A549 (cell line): ENCODE data around the gene ITGB2. TPM values are rescaled to one million over a fixed set of nuclear protein-coding genes. Genes with fewer than 3 reads are reported as not detected.

Source experiments
- ATAC-seq, 2 experiments: fragments of 200-7000 bp in 1 of 2; fragments of >200 bp in 1 of 2; cut with Nextera tagmentation in 1 of 2; cut with Tn5 transposase in 1 of 2; 3 replicates each; pipeline versions ENCODE4 v1.8.0 to v1.9.1; 2018 to 2020; ENCODE audit warnings: mild to moderate bottlenecking in 1 of 2, moderate library complexity in 1 of 2
- CTCF ChIA-PET: fragments of 300-600 bp; sonication (Branson Sonifier 250); formaldehyde crosslinking; extraction: SDS; loops from one replicate; lab custom pipeline; 2021; ENCODE audit warnings: antibody characterized with exemption, inconsistent platforms; lab: Yijun Ruan, JAX
- POLR2A ChIA-PET: fragments of 350-600 bp; formaldehyde crosslinking; extraction: SDS; loops from one replicate; lab custom pipeline; 2021; ENCODE audit warnings: antibody characterized with exemption, inconsistent platforms; lab: Yijun Ruan, JAX
- DNase-seq, 2 experiments: peaks; one replicate each; pipeline versions ENCODE4 v3.0.0 to v3.0.0-alpha.2; 2011 to 2016; ENCODE audit warnings: low read depth in 1 of 2, low spot score in 1 of 2
- FAIRE-seq: peaks from 2 replicates; lab custom pipeline; 2011; peaks lifted over from hg19 to GRCh38; lab: Jason Lieb, UNC
- H3K27ac ChIP-seq, 2 experiments: fragments of >200 bp; sonication (Bioruptor Twin); formaldehyde crosslinking; 3 replicates each; pipeline ENCODE4 v1.5.1; 2016 to 2017
- H3K4me1 ChIP-seq: fragments of >200 bp; sonication (Bioruptor Twin); formaldehyde crosslinking; 3 replicates; pipeline ENCODE4 v1.6.1; 2016
- H3K4me2 ChIP-seq: fragments of >200 bp; sonication (Bioruptor Twin); formaldehyde crosslinking; 3 replicates; pipeline ENCODE4 v1.6.1; 2016
- H3K4me3 ChIP-seq: fragments of >200 bp; sonication (Bioruptor Twin); formaldehyde crosslinking; 3 replicates; pipeline ENCODE4 v1.5.1; 2016
- H3K9me3 ChIP-seq: fragments of >200 bp; sonication (Bioruptor Twin); formaldehyde crosslinking; 3 replicates; pipeline ENCODE4 v1.6.1; 2016
- CBX8 ChIP-seq: fragments of 200-600 bp; sonication (generic); IDR thresholded peaks from 2 replicates; pipeline ENCODE4 v1.6.1; 2016
- CHD4 ChIP-seq: fragments of 200-600 bp; sonication (generic); IDR thresholded peaks from 2 replicates; pipeline ENCODE4 v1.6.1; 2016; ENCODE audit warnings: antibody characterized with exemption, mild to moderate bottlenecking, borderline replicate concordance
- E2F6 ChIP-seq: IDR thresholded peaks from 2 replicates; pipeline ENCODE4 v1.6.1; 2012; ENCODE audit warnings: low read depth, borderline replicate concordance
- EHF ChIP-seq: fragments of 250-450 bp; sonication (Bioruptor Pico); IDR thresholded peaks from 2 replicates; pipeline ENCODE4 v1.5.0; 2020; ENCODE audit warnings: mild to moderate bottlenecking
- EHMT2 ChIP-seq: fragments of 200-600 bp; sonication (generic); IDR thresholded peaks from 2 replicates; pipeline ENCODE4 v1.6.1; 2016; ENCODE audit warnings: antibody characterized with exemption, low read depth, mild to moderate bottlenecking, moderate library complexity
- ELK1 ChIP-seq: fragments of 150-350 bp; IDR thresholded peaks from 2 replicates; pipeline ENCODE4 v1.6.1; 2014; ENCODE audit warnings: low read depth, mild to moderate bottlenecking, low read length
- ESRRA ChIP-seq: fragments of 150-350 bp; IDR thresholded peaks from 2 replicates; pipeline ENCODE4 v1.6.1; 2014; ENCODE audit warnings: mild to moderate bottlenecking, low read length, borderline replicate concordance
- FOSL2 ChIP-seq, 2 experiments: fragments of 450-650 bp in 1 of 2; fragments of >200 bp in 1 of 2; sonication (Bioruptor Twin) in 1 of 2; formaldehyde crosslinking; IDR thresholded peaks; 2 replicates each; pipeline versions ENCODE4 v1.5.0 to v1.6.1; 2016 to 2020; ENCODE audit warnings: mild to moderate bottlenecking in 1 of 2, moderate library complexity in 1 of 2
- GATA3 ChIP-seq: IDR thresholded peaks from 2 replicates; pipeline ENCODE4 v1.6.1; 2012; ENCODE audit warnings: borderline replicate concordance
- HOXA7 ChIP-seq: fragments of 250-450 bp; sonication (Bioruptor Pico); IDR thresholded peaks from 2 replicates; pipeline ENCODE4 v1.5.0; 2020; ENCODE audit warnings: mild to moderate bottlenecking, moderate library complexity
- HOXB13 ChIP-seq: fragments of 250-450 bp; sonication (Bioruptor Pico); IDR thresholded peaks from 2 replicates; pipeline ENCODE4 v1.5.0; 2020; ENCODE audit warnings: low read depth, mild to moderate bottlenecking, moderate library complexity
- HOXB5 ChIP-seq: fragments of 250-450 bp; sonication (Bioruptor Pico); IDR thresholded peaks from 2 replicates; pipeline ENCODE4 v1.5.0; 2020; ENCODE audit warnings: mild to moderate bottlenecking, moderate library complexity
- JUN ChIP-seq, 2 experiments: fragments of >200 bp; sonication (Bioruptor Twin); formaldehyde crosslinking; IDR thresholded peaks; 2 replicates in 1 of 2; 3 replicates in 1 of 2; pipeline ENCODE4 v1.6.1; 2016 to 2017
- JUNB ChIP-seq: fragments of >200 bp; sonication (Bioruptor Twin); formaldehyde crosslinking; IDR thresholded peaks from 2 replicates; pipeline ENCODE4 v1.6.1; 2016
- KDM1A ChIP-seq: fragments of 200-600 bp; sonication (generic); IDR thresholded peaks from 2 replicates; pipeline ENCODE4 v1.6.1; 2016; ENCODE audit warnings: low read depth, mild to moderate bottlenecking
- MAZ ChIP-seq: fragments of 150-350 bp; IDR thresholded peaks from 2 replicates; pipeline ENCODE4 v1.6.1; 2014; ENCODE audit warnings: antibody characterized with exemption, low read depth, low read length, borderline replicate concordance
- MYC ChIP-seq: IDR thresholded peaks from 2 replicates; pipeline ENCODE4 v1.6.1; 2012; ENCODE audit warnings: mild to moderate bottlenecking, inconsistent platforms, low read length, improper control_type of control experiment, borderline replicate concordance
- NFE2L2 ChIP-seq: fragments of 150-350 bp; conservative IDR thresholded peaks from 2 replicates; pipeline ENCODE4 v1.6.1; 2014; ENCODE audit warnings: low read length
- NPAS2 ChIP-seq: fragments of 250-450 bp; sonication (Bioruptor Pico); IDR thresholded peaks from 2 replicates; pipeline ENCODE4 v1.8.0; 2022; ENCODE audit warnings: mild to moderate bottlenecking, moderate library complexity, borderline replicate concordance
- POLR2AphosphoS2 ChIP-seq: conservative IDR thresholded peaks from 2 replicates; pipeline ENCODE4 v1.6.1; 2012; ENCODE audit warnings: low read length, improper control_type of control experiment, inconsistent platforms
- RAD21 ChIP-seq, 2 experiments: fragments of >200 bp in 1 of 2; sonication (Bioruptor Twin) in 1 of 2; formaldehyde crosslinking in 1 of 2; IDR thresholded peaks in 1 of 2; conservative IDR thresholded peaks in 1 of 2; 2 replicates in 1 of 2; 3 replicates in 1 of 2; pipeline ENCODE4 v1.6.1; 2012 to 2018; ENCODE audit warnings: inconsistent platforms in 1 of 2
- RARB ChIP-seq: fragments of 250-450 bp; sonication (Bioruptor Pico); IDR thresholded peaks from 2 replicates; pipeline ENCODE4 v1.8.0; 2021; ENCODE audit warnings: mild to moderate bottlenecking, moderate library complexity
- RCOR1 ChIP-seq: fragments of 150-350 bp; IDR thresholded peaks from 2 replicates; pipeline ENCODE4 v1.6.1; 2014; ENCODE audit warnings: antibody characterized with exemption, low read length, low read depth
- REST ChIP-seq: fragments of 200-600 bp; sonication (generic); IDR thresholded peaks from 2 replicates; pipeline ENCODE4 v1.6.1; 2016; ENCODE audit warnings: antibody characterized with exemption, mild to moderate bottlenecking, moderate library complexity
- SMC3 ChIP-seq: fragments of >200 bp; sonication (Bioruptor Twin); formaldehyde crosslinking; IDR thresholded peaks from 3 replicates; pipeline ENCODE4 v1.6.1; 2018; ENCODE audit warnings: inconsistent platforms
- SREBF2 ChIP-seq: fragments of 450-650 bp; IDR thresholded peaks from 2 replicates; pipeline ENCODE4 v1.6.1; 2014; ENCODE audit warnings: mild to moderate bottlenecking, moderate library complexity
- TP53 ChIP-seq: fragments of 250-450 bp; sonication (Bioruptor Pico); IDR thresholded peaks from 2 replicates; pipeline ENCODE4 v1.5.0; 2021; ENCODE audit warnings: mild to moderate bottlenecking, moderate library complexity
- USF2 ChIP-seq: fragments of 450-650 bp; IDR thresholded peaks from 2 replicates; pipeline ENCODE4 v1.6.1; 2014; ENCODE audit warnings: antibody characterized with exemption
- ZSCAN20 ChIP-seq: fragments of 250-450 bp; sonication (Bioruptor Pico); IDR thresholded peaks from 2 replicates; pipeline ENCODE4 v1.8.0; 2022; ENCODE audit warnings: mild to moderate bottlenecking, moderate library complexity
- WGBS: methylation state at CpG from one replicate; pipeline ENCODE4 v1.1.6; 2017; ENCODE audit errors: missing lambda C conversion rate; 5-methylcytosine and 5-hydroxymethylcytosine counted together
- polyA plus RNA-seq, 4 experiments: library from polyadenylated mRNA; depleted of rRNA in 3 of 4; stranded (reverse); fragments of >200 nt; fragmentation: RNase III in 1 of 4; extraction: RNeasy Plus Mini Kit Qiagen cat#74134 plus additional on column Dnase treatment in 1 of 4; gene quantifications; 2 replicates in 3 of 4; 3 replicates in 1 of 4; pipeline ENCODE4 v1.2.3, GENCODE V29; 2011 to 2017

Gene ITGB2
- polyA plus RNA-seq, 2 of the 4 experiments (the other 2 are of a cell fraction): 0.46 to 0.59 TPM

- no peak for TF ChIP-seq USF2
- no peak for TF ChIP-seq POLR2AphosphoS2
- TF ChIP-seq REST: no peak
- no peak for TF ChIP-seq ZSCAN20 (CRISPR knock-in tag)
- TF ChIP-seq JUN (IDR thresholded peaks at IDR 0.05): peak; percentile 54 to 92; a peak in 3 of 5 replicates
- TF ChIP-seq RCOR1: no peak
- no peak for TF ChIP-seq HOXB5
- no peak for TF ChIP-seq NFE2L2
- peak; percentile 24; the same call in 2 of the 3 replicates for TF ChIP-seq SMC3
- TF ChIP-seq SREBF2: no peak
- TF ChIP-seq GATA3: no peak
Measured at GRCh38 chr21:44939532-44940115, 18.9 kb upstream of the ITGB2 start, which contains the start of gene SLX9 (continued).

- peak overlapping the region; percentile 83 for H3K4me3 ChIP-seq
- peak overlapping the region; percentile 87 to 99 for H3K27ac ChIP-seq
- H3K9me3 ChIP-seq: no peaks in the 10 kb centered on the region
- WGBS: 79% methylated on average over 16 of the region's 18 CpGs
- POLR2A ChIA-PET: interaction anchor here (1.0 to 1.2 kb wide), 2 partner anchors 11 to 65 kb away, joined by 3 to 9 read pairs; partner anchors contain the start of gene PTTG1IP
- H3K4me1 ChIP-seq: peaks cover 16% of the 10 kb centered on the region; the same call in 2 of the 3 replicates
- no peak for TF ChIP-seq CHD4
- no peak for TF ChIP-seq NPAS2
- no peak for TF ChIP-seq RAD21 (conservative IDR thresholded peaks at IDR 0.05 in 1 of 2, IDR thresholded peaks at IDR 0.05 in 1 of 2)
- TF ChIP-seq ELK1: no peak
- no peak for TF ChIP-seq GATA3
- no peak for TF ChIP-seq RARB (CRISPR knock-in tag)
- no peak for TF ChIP-seq HOXB13
- no peak for TF ChIP-seq JUNB
- no peak for TF ChIP-seq KDM1A
- no peak for TF ChIP-seq TP53 (CRISPR knock-in tag)
- TF ChIP-seq E2F6: no peak
- TF ChIP-seq CBX8: no peak
- TF ChIP-seq MAZ: no peak
- TF ChIP-seq FOSL2 (IDR thresholded peaks at IDR 0.05): no peak
- no peak for TF ChIP-seq FOSL2 (CRISPR knock-in tag; IDR thresholded peaks at IDR 0.05)
- TF ChIP-seq SMC3: no peak
- TF ChIP-seq EHMT2: no peak
- no peak for TF ChIP-seq MYC
- no peak for TF ChIP-seq HOXA7 (CRISPR knock-in tag)
- no peak for TF ChIP-seq EHF (CRISPR knock-in tag)
- no peak for TF ChIP-seq ESRRA
- DNase-seq (no peak), FAIRE-seq (no peak), ATAC-seq (peak in 1 of 2 experiments; percentile 12; a peak in 2 of 6 replicates)
- peak overlapping the region; percentile 88 for H3K4me2 ChIP-seq
- CTCF ChIA-PET: interaction anchor here (1.2 to 1.4 kb wide), 2 partner anchors 10 to 93 kb away, joined by 3 to 4 read pairs; no protein-coding TSS in a partner anchor
Measured at GRCh38 chr21:44938772-44939531, 18.3 kb upstream of the ITGB2 start.
